Astrocyte of the cerebellum (primary cell): ENCODE results near the gene MGAT1.
A peak's percentile ranks its signal among the peaks of the same experiment; 100 is the strongest.

ENCODE experiments used
- DNase-seq: peaks from one replicate; pipeline ENCODE4 v3.0.0-alpha.2; 2011; ENCODE audit warnings: low read depth
- H3K4me3 ChIP-seq: 2 replicates; pipeline ENCODE4 v1.5.1; 2011; ENCODE audit warnings: mild to moderate bottlenecking, low read depth, low read length, moderate library complexity
- in situ Hi-C: cut with HindIII; loops from 2 replicates; pipeline ENCODE4 v1.10.0; 2017; ENCODE audit warnings: low sequenced_read_pairs
- TF ChIP-seq, protein P1 (sequence below): IDR thresholded peaks from 2 replicates; pipeline ENCODE4 v1.5.1; 2012; ENCODE audit warnings: low read length, low read depth, moderate library complexity, mild to moderate bottlenecking; ENCODE audit errors: missing control alignments

Gene MGAT1

GRCh38 chr5:180817893-180818674, 15.5 kb upstream of the MGAT1 start:
- H3K4me3 ChIP-seq = no peak overlapping the region
- in situ Hi-C loops = no loop called here
- TF ChIP-seq, protein P1, sequence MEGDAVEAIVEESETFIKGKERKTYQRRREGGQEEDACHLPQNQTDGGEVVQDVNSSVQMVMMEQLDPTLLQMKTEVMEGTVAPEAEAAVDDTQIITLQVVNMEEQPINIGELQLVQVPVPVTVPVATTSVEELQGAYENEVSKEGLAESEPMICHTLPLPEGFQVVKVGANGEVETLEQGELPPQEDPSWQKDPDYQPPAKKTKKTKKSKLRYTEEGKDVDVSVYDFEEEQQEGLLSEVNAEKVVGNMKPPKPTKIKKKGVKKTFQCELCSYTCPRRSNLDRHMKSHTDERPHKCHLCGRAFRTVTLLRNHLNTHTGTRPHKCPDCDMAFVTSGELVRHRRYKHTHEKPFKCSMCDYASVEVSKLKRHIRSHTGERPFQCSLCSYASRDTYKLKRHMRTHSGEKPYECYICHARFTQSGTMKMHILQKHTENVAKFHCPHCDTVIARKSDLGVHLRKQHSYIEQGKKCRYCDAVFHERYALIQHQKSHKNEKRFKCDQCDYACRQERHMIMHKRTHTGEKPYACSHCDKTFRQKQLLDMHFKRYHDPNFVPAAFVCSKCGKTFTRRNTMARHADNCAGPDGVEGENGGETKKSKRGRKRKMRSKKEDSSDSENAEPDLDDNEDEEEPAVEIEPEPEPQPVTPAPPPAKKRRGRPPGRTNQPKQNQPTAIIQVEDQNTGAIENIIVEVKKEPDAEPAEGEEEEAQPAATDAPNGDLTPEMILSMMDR = no peak
- DNase-seq = no peak

DNA sequence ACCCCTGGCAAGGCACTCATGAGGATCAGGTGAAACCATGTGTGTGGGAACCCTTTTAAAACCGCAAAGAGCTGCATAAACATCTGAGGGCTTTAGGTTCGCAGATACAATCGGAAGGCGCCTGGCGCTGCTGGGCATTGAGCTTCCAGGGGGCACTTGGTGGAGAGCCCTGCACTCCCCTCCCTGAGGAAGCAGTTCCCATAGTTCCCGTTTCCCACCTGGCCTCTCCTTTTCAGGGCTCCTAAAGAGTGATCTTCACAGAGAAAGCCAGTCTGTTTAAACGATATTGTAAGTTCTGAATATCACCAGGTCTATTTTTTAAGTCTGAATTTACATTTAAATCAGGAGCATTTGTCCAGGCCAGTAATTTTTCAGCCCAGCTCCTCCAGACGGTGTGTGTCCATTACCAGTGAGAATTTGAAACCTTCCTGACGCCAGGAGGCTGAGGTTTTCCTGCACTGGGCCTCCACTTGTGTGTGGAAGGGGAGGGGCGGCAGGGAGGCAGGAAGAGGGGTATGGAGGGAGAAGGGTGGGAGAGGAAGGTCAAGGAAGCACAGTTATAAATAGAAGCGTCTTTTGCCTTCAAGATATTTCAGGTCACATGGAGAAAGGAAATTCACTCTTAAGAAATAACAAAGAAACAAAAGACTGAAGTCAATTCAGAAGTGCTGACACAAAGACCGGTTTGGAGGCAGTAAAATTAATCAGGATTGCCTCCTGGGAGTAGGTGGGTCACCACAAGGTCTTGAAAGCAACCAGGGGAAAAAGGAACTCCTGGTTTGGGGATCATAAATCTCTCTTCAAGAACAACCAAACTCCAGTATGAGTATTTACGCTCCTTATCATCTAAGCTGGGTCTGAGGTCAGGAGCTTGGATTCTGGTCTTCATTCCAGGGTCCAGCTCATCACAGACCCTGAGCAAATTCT, 14.3 kb upstream of the MGAT1 start:
- DNase-seq = no peak
- TF ChIP-seq, protein P1 = no peak
- in situ Hi-C loops = no loop called here
- H3K4me3 ChIP-seq = no peak overlapping the region

DNA sequence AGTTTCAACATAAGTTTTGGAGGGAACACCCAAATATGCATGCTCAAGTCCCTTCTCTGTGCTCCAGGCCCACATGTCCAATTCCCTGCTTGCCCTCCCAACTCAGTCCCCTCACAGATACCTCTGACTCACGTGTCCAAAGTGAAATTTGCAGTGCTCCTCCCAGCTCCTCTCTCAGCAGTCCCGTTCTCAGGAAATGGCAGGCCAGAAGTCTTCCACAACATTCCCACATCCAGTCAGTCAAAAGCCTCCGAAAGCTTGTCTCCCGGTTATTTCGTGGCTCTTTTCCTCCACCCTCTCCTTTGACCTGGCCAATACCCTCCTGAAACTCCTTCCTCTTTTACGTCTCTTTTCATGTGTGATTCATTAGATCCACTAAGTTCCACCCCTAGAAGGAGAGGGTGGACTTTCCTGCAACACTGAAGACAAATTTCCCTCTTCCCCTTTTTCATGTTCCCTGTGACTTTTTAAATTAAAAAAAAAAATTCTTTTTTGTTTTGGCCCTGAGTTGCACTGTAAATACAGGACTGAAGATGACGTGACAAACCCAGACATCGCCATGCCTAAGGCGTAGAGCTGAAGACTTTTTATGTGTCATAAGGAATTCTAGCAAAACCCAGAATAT, 12.8 kb upstream of the MGAT1 start:
- in situ Hi-C loops = no loop called here
- no peak for DNase-seq
- TF ChIP-seq, protein P1 = no peak
- no peak overlapping the region for H3K4me3 ChIP-seq

DNA sequence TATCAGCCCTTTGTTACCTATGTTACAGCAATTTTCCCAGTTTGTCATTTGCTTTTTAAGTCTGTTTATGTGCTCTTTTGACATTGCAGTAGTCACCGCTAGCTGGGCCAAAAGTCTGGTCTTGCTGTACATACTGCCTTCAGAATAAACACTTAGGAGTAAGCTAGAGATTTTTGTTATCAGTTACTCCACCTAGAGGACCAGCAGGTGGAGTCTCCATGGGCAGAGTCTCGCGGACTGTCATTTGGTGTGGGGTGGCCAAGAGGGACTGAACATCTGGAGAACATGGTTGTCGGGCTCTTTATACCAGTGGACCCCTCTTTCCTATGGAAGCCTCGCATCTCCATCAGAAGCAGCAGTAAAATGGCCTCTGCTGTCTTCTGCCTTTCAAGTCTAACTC, 10.8 kb upstream of the MGAT1 start:
- TF ChIP-seq, protein P1 = no peak
- H3K4me3 ChIP-seq = no peak overlapping the region
- in situ Hi-C loops = no loop called here
- DNase-seq = no peak

DNA sequence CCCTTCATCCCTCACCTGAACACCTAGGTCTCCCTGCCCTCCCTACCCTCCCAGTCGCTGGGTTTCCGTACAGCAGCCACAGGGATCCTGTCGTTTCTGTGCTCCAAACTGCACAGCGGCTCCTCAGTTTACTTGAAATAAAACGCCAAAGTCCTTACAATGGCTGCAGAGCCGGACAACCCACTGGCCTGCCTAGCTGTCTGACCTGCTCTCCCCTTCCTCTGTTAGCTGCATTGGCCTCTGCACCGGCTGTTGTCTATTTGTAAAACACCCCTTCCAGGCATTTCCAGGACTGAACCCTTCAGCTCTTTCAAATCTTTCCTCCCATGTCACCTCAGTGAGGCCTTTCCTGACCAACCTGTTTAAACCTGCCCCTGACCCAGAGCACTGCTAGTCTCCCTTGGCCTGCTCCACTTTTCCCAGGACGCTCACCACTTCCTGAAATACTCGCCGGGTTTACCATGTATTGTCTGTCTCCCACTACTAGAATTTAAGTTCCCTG, 9.1 kb upstream of the MGAT1 start:
- TF ChIP-seq, protein P1 = no peak
- no peak overlapping the region for H3K4me3 ChIP-seq
- DNase-seq = no peak
- in situ Hi-C loops = no loop called here

GRCh38 chr5:180810959-180811622, 8.5 kb upstream of the MGAT1 start:
- no peak for DNase-seq
- in situ Hi-C loops = no loop called here
- H3K4me3 ChIP-seq = peak overlapping the region; percentile 76
- TF ChIP-seq, protein P1 = no peak
